Gastrocnemius medialis (tissue), 4 donors: Measurements from ENCODE around the gene CCL16. TPM values are rescaled to one million over a fixed set of nuclear protein-coding genes. Genes with fewer than 3 reads are reported as not detected.

Experiments used
- ATAC-seq, 2 donors: fragments of 150-250 bp; one replicate each; pipeline ENCODE4 v1.9.1; 2016
- DNase-seq, 2 donors: peaks; one replicate each; pipeline ENCODE4 v3.0.0-alpha.2; 2019
- H3K27ac ChIP-seq, 4 donors: fragments of 200-600 bp; sonication (generic); 1 replicate in 1 of 4; 2 replicates in 3 of 4; pipeline ENCODE4 v1.5.1; 2016 to 2018; ENCODE audit warnings: mild to moderate bottlenecking in 2 of 4, moderate library complexity in 1 of 4
- H3K27me3 ChIP-seq, 3 donors: fragments of 200-600 bp; sonication (generic) in 2 of 3; 1 replicate in 1 of 3; 2 replicates in 2 of 3; pipeline versions ENCODE4 v1.5.1 to v1.6.0; 2016 to 2019; ENCODE audit warnings: mild to moderate bottlenecking in 1 of 3, moderate library complexity in 1 of 3
- H3K36me3 ChIP-seq, 2 donors: fragments of 200-600 bp; sonication (generic) in 1 of 2; one replicate each; pipeline ENCODE4 v1.5.1; 2017 to 2018
- H3K4me1 ChIP-seq, 2 donors: fragments of 200-600 bp; sonication (generic) in 1 of 2; one replicate each; pipeline ENCODE4 v1.5.1; 2016 to 2017; ENCODE audit warnings: mild to moderate bottlenecking in 2 of 2
- H3K4me3 ChIP-seq, 4 donors: fragments of 200-600 bp; sonication (generic) in 3 of 4; 1 replicate in 1 of 4; 2 replicates in 3 of 4; pipeline ENCODE4 v1.5.1; 2016 to 2019; ENCODE audit warnings: mild to moderate bottlenecking in 2 of 4
- H3K9me3 ChIP-seq, 3 donors: fragments of 200-600 bp; sonication (generic) in 2 of 3; 1 replicate in 1 of 3; 2 replicates in 2 of 3; pipeline ENCODE4 v1.5.1; 2016 to 2019
- CTCF ChIP-seq, 5 experiments: fragments of 450-650 bp in 3 of 5; fragments of 200-600 bp in 2 of 5; sonication (generic) in 2 of 5; IDR thresholded peaks in 4 of 5; conservative IDR thresholded peaks in 1 of 5; 1 replicate in 4 of 5; 2 replicates in 1 of 5; pipeline ENCODE4 v1.5.1; 2016 to 2019; ENCODE audit warnings: antibody characterized with exemption in 5 of 5, mild to moderate bottlenecking in 3 of 5, moderate library complexity in 3 of 5
- POLR2A ChIP-seq, 2 donors: fragments of 450-650 bp; IDR thresholded peaks; one replicate each; pipeline ENCODE4 v1.6.1; 2017; ENCODE audit warnings: antibody characterized with exemption in 2 of 2, mild to moderate bottlenecking in 2 of 2, moderate library complexity in 2 of 2
- in situ Hi-C, 4 donors: fragments of 200-750 bp; cut with MboI; loops; one replicate each; pipeline versions ENCODE4 v1.15.0 to v1.8.0; 2017; ENCODE audit warnings: low sequenced_read_pairs in 4 of 4
- intact Hi-C: fragments of 100-400 bp; cut with DNase I; formaldehyde crosslinking; loops from one replicate; pipeline ENCODE4 v1.15.1; 2023; ENCODE audit warnings: low total_unique reads
- total RNA-seq, 4 donors: library from RNA; depleted of rRNA; stranded (reverse); fragments of >200 nt; gene quantifications; one replicate each; pipeline versions ENCODE4 v1.1.0 to v1.2.3, GENCODE V29; 2016

Gene CCL16
- total RNA-seq, 4 donors from 2014 or later: 0.33 TPM; not detected in 3

GRCh38 chr17:36011201-36011600, 29.9 kb upstream of the CCL16 start:
- no peak for ATAC-seq

GRCh38 chr17:36008998-36009665, 27.8 kb upstream of the CCL16 start:
- intact Hi-C loops: no loop called here
- Histone ChIP-seq H3K27ac (no peak overlapping the region), H3K4me1 (no peaks in the 10 kb centered on the region), H3K36me3 (no peaks in the 10 kb centered on the region), H3K9me3 (no peaks in the 10 kb centered on the region), H3K4me3 (no peak overlapping the region), H3K27me3 (no peaks in the 10 kb centered on the region)
- no peak for ATAC-seq
- in situ Hi-C loops: no loop called here
- TF ChIP-seq CTCF (IDR thresholded peaks at IDR 0.05 in 4 of 5, conservative IDR thresholded peaks at IDR 0.05 in 1 of 5) (peak in 1 of 5 experiments; percentile 18), POLR2A (IDR thresholded peaks at IDR 0.05) (no peak)
- DNase-seq: no peak

More at GRCh38 chr17:36011201-36011600, 29.9 kb upstream of the CCL16 start:
- no peak overlapping the region for H3K4me3 ChIP-seq
- no peaks in the 10 kb centered on the region for H3K27me3 ChIP-seq
- H3K4me1 ChIP-seq: no peaks in the 10 kb centered on the region
- no peak for TF ChIP-seq CTCF (IDR thresholded peaks at IDR 0.05 in 4 of 5, conservative IDR thresholded peaks at IDR 0.05 in 1 of 5)
- no peak for TF ChIP-seq POLR2A (IDR thresholded peaks at IDR 0.05)
- no peaks in the 10 kb centered on the region for H3K36me3 ChIP-seq
- DNase-seq: no peak
- intact Hi-C loops: no loop called here
- no peaks in the 10 kb centered on the region for H3K9me3 ChIP-seq
- no peak overlapping the region for H3K27ac ChIP-seq
- in situ Hi-C loops: no loop called here

- Histone ChIP-seq H3K4me1 (no peaks in the 10 kb centered on the region), H3K4me3 (no peak overlapping the region), H3K27me3 (no peaks in the 10 kb centered on the region), H3K9me3 (no peaks in the 10 kb centered on the region), H3K27ac (no peak overlapping the region), H3K36me3 (no peaks in the 10 kb centered on the region)
- no peak for DNase-seq
- in situ Hi-C loops: no loop called here
- ATAC-seq: no peak
- no peak for TF ChIP-seq CTCF (IDR thresholded peaks at IDR 0.05 in 4 of 5, conservative IDR thresholded peaks at IDR 0.05 in 1 of 5)
- no peak for TF ChIP-seq POLR2A (IDR thresholded peaks at IDR 0.05)
- intact Hi-C loops: no loop called here
Observed at GRCh38 chr17:36004594-36005108, 23.4 kb upstream of the CCL16 start.

- no peak overlapping the region for H3K4me3 ChIP-seq
- H3K4me1 ChIP-seq: no peaks in the 10 kb centered on the region
- in situ Hi-C loops: no loop called here
- TF ChIP-seq CTCF (IDR thresholded peaks at IDR 0.05 in 4 of 5, conservative IDR thresholded peaks at IDR 0.05 in 1 of 5) (no peak), POLR2A (IDR thresholded peaks at IDR 0.05) (no peak)
- intact Hi-C loops: no loop called here
- H3K36me3 ChIP-seq: no peaks in the 10 kb centered on the region
- no peak for DNase-seq
- no peak for ATAC-seq
- H3K9me3 ChIP-seq: no peaks in the 10 kb centered on the region
- no peaks in the 10 kb centered on the region for H3K27me3 ChIP-seq
- H3K27ac ChIP-seq: no peak overlapping the region
Observed at GRCh38 chr17:36002631-36003030, 21.3 kb upstream of the CCL16 start.
